ENCODE results near the gene HSPA4.

DNA sequence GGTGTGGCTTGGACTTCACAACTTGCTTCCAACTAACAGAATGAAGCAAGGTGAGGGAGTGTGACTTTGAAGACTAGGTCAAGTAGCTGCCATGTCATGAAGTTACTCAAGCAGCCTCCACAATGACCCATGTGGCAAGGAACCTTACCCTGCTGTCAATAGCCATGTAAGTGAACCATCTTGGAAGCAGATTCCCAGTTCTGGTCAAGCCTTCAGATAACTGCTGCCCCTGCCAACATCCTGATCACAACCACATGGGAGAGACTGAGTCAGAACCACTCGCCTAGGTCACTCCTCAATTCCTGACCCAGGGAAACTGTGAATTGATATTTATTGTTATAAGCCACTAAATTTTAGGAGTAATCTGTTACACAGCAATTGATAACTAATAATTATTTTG lies 36.3 kb upstream of the HSPA4 start:
- TF ChIP-seq SIN3A (IDR thresholded peaks at IDR 0.05; ENCODE audit: borderline replicate concordance, insufficient read depth, low read length) (no peak), POLR2AphosphoS5 (IDR thresholded peaks at IDR 0.05; ENCODE audit: low read depth, low read length) (no peak), TAF1 (IDR thresholded peaks at IDR 0.05; ENCODE audit: borderline replicate concordance, insufficient read depth, low read length) (no peak), FOXP2 (optimal IDR thresholded peaks at IDR 0.05; ENCODE audit: borderline replicate concordance, extremely low read depth, extremely low read length, insufficient read depth) (no peak)
- TF ChIP-seq, protein P1, sequence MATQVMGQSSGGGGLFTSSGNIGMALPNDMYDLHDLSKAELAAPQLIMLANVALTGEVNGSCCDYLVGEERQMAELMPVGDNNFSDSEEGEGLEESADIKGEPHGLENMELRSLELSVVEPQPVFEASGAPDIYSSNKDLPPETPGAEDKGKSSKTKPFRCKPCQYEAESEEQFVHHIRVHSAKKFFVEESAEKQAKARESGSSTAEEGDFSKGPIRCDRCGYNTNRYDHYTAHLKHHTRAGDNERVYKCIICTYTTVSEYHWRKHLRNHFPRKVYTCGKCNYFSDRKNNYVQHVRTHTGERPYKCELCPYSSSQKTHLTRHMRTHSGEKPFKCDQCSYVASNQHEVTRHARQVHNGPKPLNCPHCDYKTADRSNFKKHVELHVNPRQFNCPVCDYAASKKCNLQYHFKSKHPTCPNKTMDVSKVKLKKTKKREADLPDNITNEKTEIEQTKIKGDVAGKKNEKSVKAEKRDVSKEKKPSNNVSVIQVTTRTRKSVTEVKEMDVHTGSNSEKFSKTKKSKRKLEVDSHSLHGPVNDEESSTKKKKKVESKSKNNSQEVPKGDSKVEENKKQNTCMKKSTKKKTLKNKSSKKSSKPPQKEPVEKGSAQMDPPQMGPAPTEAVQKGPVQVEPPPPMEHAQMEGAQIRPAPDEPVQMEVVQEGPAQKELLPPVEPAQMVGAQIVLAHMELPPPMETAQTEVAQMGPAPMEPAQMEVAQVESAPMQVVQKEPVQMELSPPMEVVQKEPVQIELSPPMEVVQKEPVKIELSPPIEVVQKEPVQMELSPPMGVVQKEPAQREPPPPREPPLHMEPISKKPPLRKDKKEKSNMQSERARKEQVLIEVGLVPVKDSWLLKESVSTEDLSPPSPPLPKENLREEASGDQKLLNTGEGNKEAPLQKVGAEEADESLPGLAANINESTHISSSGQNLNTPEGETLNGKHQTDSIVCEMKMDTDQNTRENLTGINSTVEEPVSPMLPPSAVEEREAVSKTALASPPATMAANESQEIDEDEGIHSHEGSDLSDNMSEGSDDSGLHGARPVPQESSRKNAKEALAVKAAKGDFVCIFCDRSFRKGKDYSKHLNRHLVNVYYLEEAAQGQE (IDR thresholded peaks at IDR 0.05; ENCODE audit: insufficient read depth in 1 of 2, low read depth in 2 of 2, low read length in 2 of 2), result no peak
